Adrenal gland (tissue), 12 donors: ENCODE results near the gene VMAC. TPM values are rescaled to one million over a fixed set of nuclear protein-coding genes. Genes with fewer than 3 reads are reported as not detected.
"Not testable (repeated sequence)": the region's sequence is repeated elsewhere in the genome, so short reads cannot be mapped to it uniquely, and the experiment has no call there.

Experiments used
- DNase-seq, 7 donors: peaks; one replicate each; pipeline ENCODE4 v3.0.0-alpha.2; 2019 to 2020
- H3K27ac ChIP-seq, 5 donors: fragments of 200-600 bp; sonication (generic) in 4 of 5; 1 replicate in 3 of 5; 2 replicates in 2 of 5; pipeline versions ENCODE4 v1.5.1 to v1.8.0; 2016 to 2020; ENCODE audit warnings: mild to moderate bottlenecking in 1 of 5
- H3K27me3 ChIP-seq: fragments of 200-600 bp; 2 replicates; pipeline ENCODE4 v1.8.0; 2021
- H3K36me3 ChIP-seq, 2 donors: fragments of 200-600 bp; replicated peaks in 1 of 2; 1 replicate in 1 of 2; 2 replicates in 1 of 2; pipeline versions ENCODE4 v1.5.1 to v1.8.0; 2018 to 2022
- H3K4me1 ChIP-seq, 2 donors: fragments of 200-600 bp; replicated peaks in 1 of 2; 1 replicate in 1 of 2; 2 replicates in 1 of 2; pipeline versions ENCODE4 v1.5.1 to v1.8.0; 2018 to 2021
- H3K4me3 ChIP-seq, 4 donors: fragments of 200-600 bp; sonication (generic) in 3 of 4; one replicate each; pipeline ENCODE4 v1.5.1; 2016 to 2018
- H3K9me3 ChIP-seq, 3 donors: fragments of 200-600 bp; sonication (generic) in 1 of 3; replicated peaks in 1 of 3; 1 replicate in 2 of 3; 2 replicates in 1 of 3; pipeline versions ENCODE4 v1.5.1 to v1.8.0; 2016 to 2021
- CTCF ChIP-seq, 6 experiments: fragments of 450-650 bp in 4 of 6; fragments of 200-600 bp in 2 of 6; sonication (generic) in 1 of 6; IDR thresholded peaks; 1 replicate in 5 of 6; 2 replicates in 1 of 6; pipeline versions ENCODE4 v1.5.1 to v1.8.0; 2016 to 2021; ENCODE audit warnings: antibody characterized with exemption in 6 of 6, mild to moderate bottlenecking in 2 of 6, moderate library complexity in 1 of 6
- POLR2A ChIP-seq, 2 donors: fragments of 450-650 bp; IDR thresholded peaks; one replicate each; pipeline ENCODE4 v1.6.1; 2017; ENCODE audit warnings: antibody characterized with exemption in 2 of 2, mild to moderate bottlenecking in 2 of 2, moderate library complexity in 1 of 2
- WGBS, 4 donors: extraction: QIAGEN DNeasy Blood & Tissue Kit in 2 of 4; methylation state at CpG; one replicate each; pipeline versions ENCODE4 v1.1.5 to v1.1.7; 2013 to 2017; 5-methylcytosine and 5-hydroxymethylcytosine counted together
- intact Hi-C, 2 donors: fragments of 100-400 bp; cut with DNase I; formaldehyde crosslinking; loops; one replicate each; pipeline versions ENCODE4 v1.14.1 to v1.15.0; 2022 to 2023
- polyA plus RNA-seq, 3 donors: library from polyadenylated mRNA; stranded (reverse); fragments of 200-250 nt in 2 of 3; fragments of 350-450 nt in 1 of 3; fragmentation: Illumina TruSeq in 1 of 3; extraction: RNeasy Lipid Tissue Mini Kit (QIAGEN cat#74804) in 1 of 3; gene quantifications; one replicate each; pipeline ENCODE4 v1.2.3, GENCODE V29; 2013 to 2014
- total RNA-seq, 9 donors: library from RNA; depleted of rRNA in 4 of 9; stranded (reverse); fragments of >200 nt in 4 of 9; fragments of 120-200 nt in 1 of 9; fragmentation: NEBNext Ultra II Directional in 1 of 9; extraction: Animal tissue kit (Norgen Biotek cat#: 25700) in 1 of 9; gene quantifications; one replicate each; pipeline versions ENCODE4 v1.1.0 to v1.2.4, GENCODE V29; 2013 to 2023
- donor health status: healthy with polysubstance abuse.
- donor health status: Bipolar disorder and iron deficiency.
- donor health status: DM: yes; HTN: yes; CAD: no.
- donor health status: DM: no; HTN: no; CAD: no.
- donor health status: DM: no; HTN: no; CAD: no.
- donor health status: DM: yes; HTN: yes; CAD: no.

VMAC gene
- total and polyA plus RNA-seq, 12 donors, result 3.5 to 15.6 (median 8.3) TPM

GRCh38 chr19:5881543-5882299 lies 23.0 kb upstream of the VMAC start:
- H3K4me1 ChIP-seq, result peaks cover 5 to 11% of the 10 kb centered on the region in 2 donors
- intact Hi-C loops, result no loop called here
- no peak overlapping the region for H3K27ac ChIP-seq
- no peak for DNase-seq
- no peak overlapping the region for H3K4me3 ChIP-seq
- no peaks in the 10 kb centered on the region for H3K36me3 ChIP-seq
- no peak for TF ChIP-seq POLR2A (IDR thresholded peaks at IDR 0.05)
- no peak for TF ChIP-seq CTCF (IDR thresholded peaks at IDR 0.05)
- H3K9me3 ChIP-seq, result no peaks in the 10 kb centered on the region
- WGBS, 4 donors, result 60 to 65% (median 63%) methylated on average over 12 to 19 of the region's 19 CpGs
- no peaks in the 10 kb centered on the region for H3K27me3 ChIP-seq

- no peak overlapping the region for H3K4me3 ChIP-seq
- WGBS, 4 donors, result 58 to 67% (median 62%) methylated on average over 7 to 9 of the region's 9 CpGs
- no peak for TF ChIP-seq POLR2A (IDR thresholded peaks at IDR 0.05)
- TF ChIP-seq CTCF (IDR thresholded peaks at IDR 0.05), result no peak
- intact Hi-C loops, result no loop called here
- H3K27ac ChIP-seq, result no peak overlapping the region
- DNase-seq, result no peak
- H3K36me3 ChIP-seq, result no peaks in the 10 kb centered on the region
- no peaks in the 10 kb centered on the region for H3K27me3 ChIP-seq
- peaks cover 5 to 11% of the 10 kb centered on the region in 2 donors for H3K4me1 ChIP-seq
- no peaks in the 10 kb centered on the region for H3K9me3 ChIP-seq
Observed at GRCh38 chr19:5882421-5882968, 22.2 kb upstream of the VMAC start.

GRCh38 chr19:5883157-5883873 lies 21.4 kb upstream of the VMAC start:
- H3K27ac ChIP-seq, intact Hi-C loops, H3K36me3 ChIP-seq, H3K9me3 ChIP-seq, H3K4me3 ChIP-seq, H3K27me3 ChIP-seq: not testable (repeated sequence)
- H3K4me1 ChIP-seq, result peaks cover 5 to 11% of the 10 kb centered on the region in 2 donors
- 63 to 75% (median 72%) methylated on average over 11 to 13 of the region's 13 CpGs for WGBS, 4 donors
- DNase-seq, result peak in 1 of 7 donors; percentile 37

- peaks cover 5 to 11% of the 10 kb centered on the region in 2 donors for H3K4me1 ChIP-seq
- DNase-seq, H3K4me3 ChIP-seq, H3K27me3 ChIP-seq, intact Hi-C loops, H3K9me3 ChIP-seq, H3K27ac ChIP-seq, H3K36me3 ChIP-seq: not testable (repeated sequence)
- WGBS, 4 donors, result 77 to 79% (median 78%) methylated on average over 11 of the region's 11 CpGs
Observed at GRCh38 chr19:5884065-5884811, 20.4 kb upstream of the VMAC start.
